Measurements from ENCODE around the gene ZSWIM7. TPM values are rescaled to one million over a fixed set of nuclear protein-coding genes. Genes with fewer than 3 reads are reported as not detected.

The ZSWIM7 gene, protein sequence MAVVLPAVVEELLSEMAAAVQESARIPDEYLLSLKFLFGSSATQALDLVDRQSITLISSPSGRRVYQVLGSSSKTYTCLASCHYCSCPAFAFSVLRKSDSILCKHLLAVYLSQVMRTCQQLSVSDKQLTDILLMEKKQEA
- 10 to 100 TPM; 15.4 to 17.5 TPM for total RNA-seq
- total RNA-seq = 12.4 to 33.4 reads per million in 2 donors

DNA sequence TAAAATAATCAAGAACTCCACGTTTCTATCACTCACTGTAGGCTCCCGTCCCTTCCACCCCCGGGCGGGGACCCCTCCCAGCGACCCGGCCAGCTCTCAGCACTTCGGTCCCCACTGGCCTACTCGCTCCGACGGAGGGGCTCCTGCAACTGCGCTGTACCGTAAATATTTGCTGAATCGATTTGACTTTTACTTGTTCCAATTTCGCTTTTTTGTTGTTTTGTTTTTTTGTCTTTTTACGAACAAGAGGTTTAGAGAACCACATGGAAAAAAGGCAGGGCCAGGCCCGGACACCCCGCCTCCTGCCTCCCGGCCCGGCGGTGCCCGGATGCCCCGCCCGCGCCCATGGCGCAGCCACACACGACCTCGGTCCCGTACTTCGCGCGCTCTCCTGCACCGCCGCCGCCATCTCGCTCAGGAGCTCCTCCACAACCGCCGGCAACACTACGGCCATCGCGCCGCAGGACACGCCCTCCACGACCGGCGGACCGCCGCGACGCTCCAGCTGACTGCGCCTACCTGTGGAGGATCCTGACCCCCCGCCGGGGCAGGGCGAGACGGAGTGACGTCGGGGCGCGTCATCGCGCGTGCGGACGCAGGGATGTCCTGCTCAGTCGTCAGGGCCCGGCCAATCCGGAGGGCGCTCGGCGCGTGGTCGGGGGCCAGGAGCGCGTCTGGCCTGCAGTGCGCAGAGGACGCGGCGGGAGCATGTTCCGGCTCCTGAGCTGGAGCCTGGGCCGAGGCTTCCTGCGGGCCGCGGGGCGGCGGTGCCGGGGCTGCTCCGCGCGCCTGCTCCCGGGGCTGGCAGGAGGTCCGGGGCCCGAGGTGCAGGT, at the start of gene ZSWIM7, which contains the start of gene TTC19:
ZSWIM7 (minus strand) TSS at position 564 of the 833 bp plus-strand sequence; CDS start at position 454, 110 bp downstream.
TTC19 (plus strand) TSS at position 684 of the 833 bp plus-strand sequence; CDS start at position 709, 25 bp downstream.
- Mint-ChIP-seq H3K27me3 (no peaks in the 10 kb centered on the region), H3K27ac (peak within 1 kb of the TSS; percentile 91), H3K4me3 (peak within 1 kb of the TSS; percentile 94), H3K4me1 (peaks cover 32% of the 10 kb centered on the region), H3K36me3 (ENCODE audit: low read depth) (peaks cover 16% of the 10 kb centered on the region)
- ATAC-seq (peak; percentile 91), DNase-seq (peak; percentile 81 to 82 (median 82))
- no peaks in the 10 kb centered on the region for H3K9me3 ChIP-seq (ENCODE audit: control insufficient read depth, low read length, poor library complexity, severe bottlenecking)

GRCh38 chr17:16048811-16049449, 49.4 kb upstream of the ZSWIM7 start:
- DNase-seq (no peak), ATAC-seq (no peak)
- Mint-ChIP-seq H3K4me1 (peaks cover 12% of the 10 kb centered on the region), H3K36me3 (ENCODE audit: low read depth) (peaks cover 19% of the 10 kb centered on the region), H3K27ac (peak overlapping the region; percentile 67), H3K27me3 (no peaks in the 10 kb centered on the region), H3K4me3 (no peak overlapping the region)
- H3K9me3 ChIP-seq (ENCODE audit: control insufficient read depth, low read length, poor library complexity, severe bottlenecking) = no peaks in the 10 kb centered on the region

DNA sequence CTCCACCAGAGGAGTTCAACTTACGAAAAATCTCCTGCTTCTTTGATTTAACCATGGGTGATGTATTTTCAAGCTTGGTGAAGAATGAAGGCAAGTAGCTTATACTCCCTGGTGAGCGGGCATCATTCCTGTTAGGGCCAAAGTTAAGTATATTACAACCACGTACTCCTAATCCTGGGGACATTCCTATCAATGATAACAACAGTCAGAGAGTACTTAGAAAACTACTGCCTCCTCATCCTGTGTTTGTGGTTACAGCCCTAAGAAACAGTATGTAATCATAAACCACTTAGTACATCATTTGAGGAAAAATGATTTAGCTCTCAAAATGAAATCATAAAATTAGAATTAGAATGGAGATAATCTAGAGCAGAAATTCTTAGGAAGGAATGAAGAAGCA, 47.5 kb upstream of the ZSWIM7 start:
- Mint-ChIP-seq H3K27me3 (no peaks in the 10 kb centered on the region), H3K4me3 (no peak overlapping the region), H3K36me3 (ENCODE audit: low read depth) (peaks cover 21% of the 10 kb centered on the region), H3K27ac (peak overlapping the region; percentile 75), H3K4me1 (peaks cover 7% of the 10 kb centered on the region)
- no peaks in the 10 kb centered on the region for H3K9me3 ChIP-seq (ENCODE audit: control insufficient read depth, low read length, poor library complexity, severe bottlenecking)
- ATAC-seq (no peak), DNase-seq (no peak)

DNA sequence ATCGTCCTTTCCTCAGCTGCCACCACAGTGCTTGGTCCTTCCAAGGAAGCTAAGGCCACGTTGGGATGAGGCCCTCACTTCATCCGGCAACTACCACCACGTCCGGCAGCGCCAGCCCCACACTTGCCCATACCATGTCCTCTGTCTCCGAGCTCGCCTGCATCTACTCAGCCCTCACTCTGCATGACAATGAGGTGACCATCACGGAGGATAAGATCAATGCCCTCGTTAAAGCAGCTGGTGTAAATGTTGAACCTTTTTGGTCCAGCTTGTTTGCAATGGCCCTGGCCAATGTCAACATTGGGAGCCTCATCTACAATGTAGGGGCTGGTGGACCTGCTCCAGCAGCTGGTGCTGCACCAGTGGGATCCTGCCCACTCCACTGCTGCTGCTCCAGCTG, 45.0 kb upstream of the ZSWIM7 start:
- H3K27ac Mint-ChIP-seq = peak overlapping the region; percentile 79
- no peak overlapping the region for H3K4me3 Mint-ChIP-seq
- no peak for ATAC-seq
- no peak for DNase-seq
- no peaks in the 10 kb centered on the region for H3K9me3 ChIP-seq (ENCODE audit: control insufficient read depth, low read length, poor library complexity, severe bottlenecking)
- H3K36me3 Mint-ChIP-seq (ENCODE audit: low read depth) = peaks cover 17% of the 10 kb centered on the region
- peaks cover 7% of the 10 kb centered on the region for H3K4me1 Mint-ChIP-seq
- H3K27me3 Mint-ChIP-seq = no peaks in the 10 kb centered on the region

- ATAC-seq (no peak), DNase-seq (no peak)
- no peak overlapping the region for H3K4me3 Mint-ChIP-seq
- H3K27me3 Mint-ChIP-seq = no peaks in the 10 kb centered on the region
- no peaks in the 10 kb centered on the region for H3K9me3 ChIP-seq (ENCODE audit: control insufficient read depth, low read length, poor library complexity, severe bottlenecking)
- peaks cover 12% of the 10 kb centered on the region for H3K36me3 Mint-ChIP-seq (ENCODE audit: low read depth)
- H3K27ac Mint-ChIP-seq = no peak overlapping the region
- peaks cover 20% of the 10 kb centered on the region for H3K4me1 Mint-ChIP-seq
Measured at GRCh38 chr17:16040710-16041251, 41.3 kb upstream of the ZSWIM7 start.

DNA sequence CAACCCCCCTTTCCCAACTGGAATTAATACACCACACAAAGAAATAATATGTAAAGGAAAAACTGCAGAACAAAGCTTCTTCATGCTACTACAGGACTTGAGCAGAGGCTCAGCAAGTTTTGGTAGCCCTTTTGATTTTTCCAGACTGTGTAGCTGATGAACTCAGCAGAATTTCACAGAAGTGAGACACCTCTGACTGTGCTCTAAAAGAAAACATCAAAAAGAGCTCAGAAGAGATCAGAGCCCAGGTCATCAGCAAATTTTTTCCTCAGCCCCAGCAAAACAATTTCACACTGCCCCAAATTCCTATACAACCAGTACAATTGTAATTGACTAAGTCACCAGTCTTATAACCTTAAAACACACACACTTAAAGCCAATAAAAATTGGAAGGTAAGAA, 38.1 kb upstream of the ZSWIM7 start:
- ATAC-seq (no peak), DNase-seq (no peak)
- H3K9me3 ChIP-seq (ENCODE audit: control insufficient read depth, low read length, poor library complexity, severe bottlenecking) = no peaks in the 10 kb centered on the region
- peaks cover 20% of the 10 kb centered on the region for H3K4me1 Mint-ChIP-seq
- H3K36me3 Mint-ChIP-seq (ENCODE audit: low read depth) = peaks cover 4% of the 10 kb centered on the region
- H3K27ac Mint-ChIP-seq = no peak overlapping the region
- no peaks in the 10 kb centered on the region for H3K27me3 Mint-ChIP-seq
- H3K4me3 Mint-ChIP-seq = no peak overlapping the region

DNA sequence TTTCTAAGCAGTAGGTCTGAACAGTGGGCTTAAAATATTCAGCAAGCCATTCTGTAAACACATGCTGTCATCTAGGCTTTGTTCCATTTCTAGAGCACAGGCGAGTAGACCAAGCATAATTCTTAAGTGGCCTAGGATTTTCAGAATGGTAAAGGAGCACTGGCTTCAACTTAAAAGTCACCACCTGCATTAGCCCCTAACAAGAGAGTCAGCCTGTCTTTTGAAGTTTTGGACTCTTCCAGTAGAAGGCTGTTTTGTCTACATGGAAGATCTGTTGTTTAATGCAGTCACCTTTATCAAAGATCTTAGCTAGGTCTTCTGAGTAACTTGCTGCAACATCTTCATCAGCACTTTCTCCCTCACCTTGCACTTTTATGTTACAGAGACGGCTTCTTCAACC, 36.8 kb upstream of the ZSWIM7 start:
- DNase-seq (no peak), ATAC-seq (no peak)
- H3K9me3 ChIP-seq (ENCODE audit: control insufficient read depth, low read length, poor library complexity, severe bottlenecking) = no peaks in the 10 kb centered on the region
- peaks cover 17% of the 10 kb centered on the region for H3K4me1 Mint-ChIP-seq
- peaks cover 2% of the 10 kb centered on the region for H3K36me3 Mint-ChIP-seq (ENCODE audit: low read depth)
- H3K4me3 Mint-ChIP-seq = no peak overlapping the region
- H3K27ac Mint-ChIP-seq = no peak overlapping the region
- H3K27me3 Mint-ChIP-seq = no peaks in the 10 kb centered on the region

DNA sequence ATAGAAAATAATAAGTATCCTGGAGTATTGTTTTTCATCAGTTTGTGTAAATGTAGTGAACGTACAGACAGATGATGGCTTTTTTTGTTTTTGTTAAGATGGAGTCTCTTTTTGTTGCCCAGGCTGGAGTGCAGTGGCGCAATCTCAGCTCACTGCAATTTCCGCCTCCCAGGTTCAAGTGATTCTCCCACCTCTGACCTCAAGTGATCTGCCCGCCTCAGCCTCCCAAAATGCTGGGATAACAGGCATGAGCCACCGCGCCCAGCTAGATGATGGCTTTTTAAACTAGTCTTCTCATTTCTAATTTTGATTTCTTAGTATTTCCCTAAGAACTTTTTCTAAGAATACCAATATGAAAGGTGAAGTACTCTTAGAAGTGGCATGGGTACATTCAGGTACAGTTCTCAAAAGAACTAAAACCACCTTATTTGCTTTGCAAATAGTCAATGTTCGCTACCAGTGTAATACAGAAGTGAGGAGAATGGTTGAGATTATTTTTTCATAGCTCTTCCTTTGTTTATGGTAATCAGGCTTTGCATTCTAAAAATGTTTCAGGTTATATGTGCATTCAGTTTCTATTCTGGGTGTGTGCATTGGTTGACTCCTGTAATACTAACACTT, 34.3 kb upstream of the ZSWIM7 start:
- Mint-ChIP-seq H3K4me1 (peaks cover 17% of the 10 kb centered on the region), H3K27me3 (no peaks in the 10 kb centered on the region), H3K27ac (peak overlapping the region; percentile 61), H3K4me3 (no peak overlapping the region), H3K36me3 (ENCODE audit: low read depth) (peaks cover 2% of the 10 kb centered on the region)
- ATAC-seq (no peak), DNase-seq (no peak)
- H3K9me3 ChIP-seq (ENCODE audit: control insufficient read depth, low read length, poor library complexity, severe bottlenecking) = no peaks in the 10 kb centered on the region

DNA sequence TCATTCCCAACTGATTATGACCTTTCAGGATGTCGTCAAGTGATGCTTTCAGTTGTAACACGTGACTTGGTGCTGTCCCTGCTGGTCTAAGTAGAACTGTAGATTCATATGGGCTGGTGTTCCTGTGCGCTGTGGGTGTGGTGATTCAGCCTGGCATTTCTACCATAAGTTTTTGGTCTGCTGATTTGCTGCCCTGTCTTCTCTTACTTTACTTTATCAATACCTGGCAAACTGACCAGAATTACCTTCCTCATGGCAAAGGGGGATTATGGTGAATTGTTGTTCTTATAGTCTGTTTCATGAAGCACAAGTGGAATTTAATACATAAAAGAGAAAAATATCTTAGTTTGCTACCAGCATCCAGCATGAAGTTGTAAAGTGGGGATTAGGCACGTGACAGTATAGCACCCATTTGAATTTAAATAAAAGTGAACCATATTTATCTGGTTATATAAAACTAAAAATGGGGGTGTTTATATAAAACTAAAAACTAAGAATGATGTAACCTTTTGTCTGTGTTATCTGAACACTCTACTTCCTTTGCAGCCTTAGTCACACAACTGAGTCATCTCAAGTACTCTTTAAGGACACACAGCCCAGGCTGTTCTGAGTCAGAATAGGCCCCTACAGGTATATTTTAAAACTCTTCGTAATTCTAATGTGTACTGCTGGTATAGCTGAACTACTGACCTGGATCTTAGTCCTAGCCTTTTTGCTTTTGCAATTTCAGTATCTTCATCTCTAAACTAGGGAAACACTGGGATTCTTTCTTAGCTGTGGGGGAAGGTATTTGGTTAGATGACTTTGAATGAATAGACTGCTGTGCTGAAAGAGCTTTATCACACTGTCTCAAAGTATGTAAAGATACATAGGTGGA, 28.4 kb upstream of the ZSWIM7 start:
- DNase-seq = no peak
- Mint-ChIP-seq H3K4me3 (no peak overlapping the region), H3K27ac (peak overlapping the region; percentile 84), H3K4me1 (peaks cover 19% of the 10 kb centered on the region), H3K36me3 (ENCODE audit: low read depth) (peaks cover 4% of the 10 kb centered on the region), H3K27me3 (no peaks in the 10 kb centered on the region)
- no peaks in the 10 kb centered on the region for H3K9me3 ChIP-seq (ENCODE audit: control insufficient read depth, low read length, poor library complexity, severe bottlenecking)
- ATAC-seq = peak; percentile 86

DNA sequence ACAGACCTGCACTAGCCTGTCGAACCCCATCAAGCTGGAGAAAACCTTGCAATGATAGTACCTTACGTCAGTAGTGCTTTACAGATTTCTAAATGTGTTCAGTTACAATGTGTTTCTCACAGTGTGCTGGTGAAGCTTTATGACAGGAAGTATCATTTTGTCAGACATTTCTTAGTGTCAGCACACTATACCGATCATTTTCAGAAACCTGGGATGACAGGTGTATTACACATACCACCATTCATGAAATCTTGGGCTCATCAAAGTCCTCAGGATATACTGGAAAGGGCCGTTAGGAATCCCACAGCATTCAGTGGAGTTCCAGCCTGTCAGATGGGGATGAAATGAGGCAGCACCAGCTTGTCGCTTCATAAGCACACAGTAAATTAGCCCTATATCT, 27.4 kb upstream of the ZSWIM7 start:
- Mint-ChIP-seq H3K27me3 (no peaks in the 10 kb centered on the region), H3K36me3 (ENCODE audit: low read depth) (peaks cover 4% of the 10 kb centered on the region), H3K4me1 (peaks cover 21% of the 10 kb centered on the region), H3K27ac (no peak overlapping the region), H3K4me3 (no peak overlapping the region)
- no peak for DNase-seq
- no peak for ATAC-seq
- H3K9me3 ChIP-seq (ENCODE audit: control insufficient read depth, low read length, poor library complexity, severe bottlenecking) = no peaks in the 10 kb centered on the region

GRCh38 chr17:16025202-16025601, 25.7 kb upstream of the ZSWIM7 start:
- Mint-ChIP-seq H3K27ac (peak overlapping the region; percentile 37), H3K36me3 (ENCODE audit: low read depth) (peaks cover 4% of the 10 kb centered on the region)
- ATAC-seq = no peak

DNA sequence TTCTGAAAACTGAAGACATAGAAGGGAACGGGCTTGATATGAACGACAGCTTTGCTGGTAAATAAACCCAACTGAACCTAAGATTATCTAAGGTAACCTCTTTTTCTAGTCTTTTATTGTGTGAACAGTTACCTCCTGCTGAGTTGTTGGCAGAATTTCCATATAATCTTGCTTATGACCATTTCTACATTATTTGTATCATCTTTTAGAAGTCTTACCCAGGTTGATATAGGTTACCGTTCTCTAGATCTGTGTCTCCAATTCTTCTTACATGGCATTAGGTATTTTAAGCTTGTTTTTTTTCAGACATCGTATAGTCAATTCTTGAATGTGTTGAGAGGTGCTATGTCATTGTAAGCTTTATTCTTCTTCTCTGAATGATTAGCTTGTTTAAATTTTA, 24.4 kb upstream of the ZSWIM7 start:
- Mint-ChIP-seq H3K27ac (no peak overlapping the region), H3K4me1 (peaks cover 27% of the 10 kb centered on the region), H3K27me3 (no peaks in the 10 kb centered on the region), H3K4me3 (no peak overlapping the region), H3K36me3 (ENCODE audit: low read depth) (peaks cover 4% of the 10 kb centered on the region)
- ATAC-seq (no peak), DNase-seq (no peak)
- H3K9me3 ChIP-seq (ENCODE audit: control insufficient read depth, low read length, poor library complexity, severe bottlenecking) = no peaks in the 10 kb centered on the region

More at GRCh38 chr17:16025202-16025601, 25.7 kb upstream of the ZSWIM7 start:
- peaks cover 27% of the 10 kb centered on the region for H3K4me1 Mint-ChIP-seq
- no peaks in the 10 kb centered on the region for H3K27me3 Mint-ChIP-seq
- no peak overlapping the region for H3K4me3 Mint-ChIP-seq
- H3K9me3 ChIP-seq (ENCODE audit: control insufficient read depth, low read length, poor library complexity, severe bottlenecking) = no peaks in the 10 kb centered on the region
- no peak for DNase-seq
